GM12801 (cell line): ENCODE measurements around the gene UGDH.

Experiments
- CTCF ChIP-seq: IDR thresholded peaks from one replicate; pipeline ENCODE4 v1.5.1; 2011; ENCODE audit warnings: control low read depth; ENCODE audit not compliant: insufficient read length; ENCODE audit errors: extremely low read depth

UGDH gene

DNA sequence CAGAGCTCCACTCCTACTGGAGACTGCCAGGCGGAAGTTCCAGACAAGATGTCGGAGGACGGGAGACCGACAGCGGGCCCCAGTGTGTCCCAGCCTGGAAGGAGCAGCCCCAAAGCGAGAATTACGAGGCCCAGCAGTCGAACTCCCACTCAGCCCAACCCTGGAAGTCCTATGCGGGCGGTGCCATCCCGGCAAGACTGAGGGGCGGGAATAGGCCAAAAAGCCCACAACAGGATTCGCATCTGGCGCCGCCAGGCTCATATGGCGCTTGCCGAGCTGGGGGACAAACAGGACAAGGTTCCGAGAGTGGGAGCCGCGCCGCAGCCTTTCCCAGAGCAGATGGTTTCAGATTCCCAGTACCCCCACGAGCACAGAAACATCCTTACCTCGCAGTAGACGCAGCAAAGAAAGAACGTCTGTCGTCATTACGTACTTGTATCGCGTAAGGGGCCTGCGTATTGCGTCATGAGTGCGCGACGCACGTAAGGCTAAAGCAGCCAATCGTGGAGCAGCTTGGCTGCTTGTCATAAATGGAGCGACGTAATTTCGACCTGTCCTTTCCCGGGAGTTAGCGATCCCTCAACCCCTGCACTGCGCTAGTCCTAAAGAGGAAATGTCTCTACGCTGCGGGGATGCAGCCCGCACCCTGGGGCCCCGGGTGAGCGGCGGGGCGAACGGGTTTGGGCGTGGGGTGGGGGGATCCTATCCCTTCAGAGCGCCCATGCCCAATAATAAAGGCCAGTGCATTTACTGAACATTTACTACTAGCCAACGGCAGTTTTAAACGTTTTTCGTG, 68.5 kb downstream of the UGDH start, which contains the start of the genes LIAS and RPL9:
TSS of gene LIAS (plus strand) at position 552 of the 796 bp plus-strand sequence. CDS start at position 614, 62 bp downstream.
TSS of gene RPL9 (minus strand) at position 418 of the 796 bp plus-strand sequence. CDS start 483 bp downstream, outside the sequence.
- no peak for TF ChIP-seq CTCF

GRCh38 chr4:39456946-39457763, 70.1 kb downstream of the UGDH start:
- TF ChIP-seq CTCF = no peak

GRCh38 chr4:39455486-39455885, 71.8 kb downstream of the UGDH start:
- TF ChIP-seq CTCF = no peak

DNA sequence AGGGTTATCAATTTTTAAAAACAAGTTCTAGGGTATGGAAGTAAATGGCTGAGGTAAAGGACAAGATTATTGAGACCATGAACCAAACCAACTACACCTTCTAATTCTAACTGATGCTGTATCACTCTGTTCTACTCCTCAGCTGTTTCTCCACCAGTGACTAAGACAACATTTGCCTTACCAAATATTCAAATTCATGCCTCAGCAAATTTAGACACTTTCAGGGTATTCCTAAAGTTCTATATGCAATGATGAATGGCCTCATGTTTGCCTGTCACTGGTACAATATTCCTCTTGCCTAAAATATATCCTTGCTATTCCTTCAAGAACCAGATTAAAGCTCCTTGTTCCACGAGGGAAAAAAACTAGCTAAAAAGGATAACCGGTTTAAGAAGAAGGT, 73.5 kb downstream of the UGDH start:
- no peak for TF ChIP-seq CTCF

GRCh38 chr4:39452860-39453587, 74.2 kb downstream of the UGDH start:
- no peak for TF ChIP-seq CTCF

DNA sequence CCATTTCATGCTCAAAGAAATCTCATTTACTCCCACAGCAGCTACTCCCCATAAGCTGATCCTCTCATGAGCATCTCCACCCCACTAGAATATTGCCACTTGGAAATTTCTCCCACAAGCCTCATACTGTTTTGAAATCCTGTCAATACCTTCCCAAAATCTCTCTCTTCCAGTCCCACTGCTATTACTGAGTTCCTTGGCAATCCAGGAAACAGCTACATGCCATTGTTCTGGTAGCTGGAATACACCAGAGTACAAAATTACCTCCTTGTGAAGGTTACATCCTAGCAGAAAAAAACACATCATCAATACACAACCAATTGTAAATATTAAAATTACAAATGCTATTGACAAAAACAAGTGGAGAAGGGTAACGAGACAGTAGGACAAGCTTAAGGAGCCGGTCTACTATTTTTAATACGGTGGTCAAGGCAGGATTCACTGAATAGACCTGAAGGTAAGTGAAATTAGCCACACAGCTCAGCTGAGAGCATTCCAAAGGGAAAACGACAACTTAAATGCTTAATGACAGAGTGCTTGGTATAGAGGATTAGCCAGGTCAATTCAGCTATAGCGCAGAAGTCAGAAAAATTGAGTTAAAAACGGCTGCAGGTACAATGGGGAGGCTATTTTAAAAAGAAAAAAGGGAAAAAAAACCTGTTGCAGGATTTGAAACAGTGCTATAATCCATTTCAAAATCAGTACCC, 74.9 kb downstream of the UGDH start:
- TF ChIP-seq CTCF = no peak
